Measurements from ENCODE around the gene EPYC.

EPYC gene

GRCh38 chr12:90954428-90954827 lies 50.3 kb downstream of the EPYC start:
- no peak for DNase-seq

- DNase-seq: no peak
These were observed 50.8 kb downstream of the EPYC start for GRCh38 chr12:90953956-90954421.

- no peak for DNase-seq
These were observed 53.2 kb downstream of the EPYC start for GRCh38 chr12:90951432-90952105.

GRCh38 chr12:90947869-90948268 lies 56.9 kb downstream of the EPYC start:
- DNase-seq: no peak

- peak; percentile 5 for DNase-seq
These were observed 59.6 kb downstream of the EPYC start for GRCh38 chr12:90945070-90945649.

- no peak for DNase-seq
These were observed 61.5 kb downstream of the EPYC start for GRCh38 chr12:90943255-90943654.

GRCh38 chr12:90940872-90941499 lies 63.8 kb downstream of the EPYC start:
- DNase-seq: peak; percentile 48

GRCh38 chr12:90939382-90939781 lies 65.4 kb downstream of the EPYC start:
- peak; percentile 46 for DNase-seq

- DNase-seq: peak; percentile 71
These were observed 66.3 kb downstream of the EPYC start for GRCh38 chr12:90938451-90938850.

- DNase-seq: no peak
These were observed 67.1 kb downstream of the EPYC start for GRCh38 chr12:90937651-90938050.

GRCh38 chr12:90936230-90937005 lies 68.4 kb downstream of the EPYC start:
- peak; percentile 40 for DNase-seq

- DNase-seq: no peak
These were observed 79.2 kb downstream of the EPYC start for GRCh38 chr12:90925562-90925961.

GRCh38 chr12:90924406-90924805 lies 80.4 kb downstream of the EPYC start:
- no peak for DNase-seq

GRCh38 chr12:90922145-90922627 lies 82.6 kb downstream of the EPYC start:
- DNase-seq: no peak

- DNase-seq: no peak
These were observed 83.2 kb downstream of the EPYC start for GRCh38 chr12:90921536-90921935.

GRCh38 chr12:90920222-90920621 lies 84.5 kb downstream of the EPYC start:
- DNase-seq: no peak

- DNase-seq: no peak
These were observed 87.3 kb downstream of the EPYC start for GRCh38 chr12:90917431-90917830.

GRCh38 chr12:90916516-90916915 lies 88.3 kb downstream of the EPYC start:
- DNase-seq: no peak

GRCh38 chr12:90915353-90915752 lies 89.4 kb downstream of the EPYC start:
- no peak for DNase-seq

Measured in NCI-H226 (cell line).